Measurements from ENCODE around the gene DMRTC2.

The DMRTC2 gene

DNA sequence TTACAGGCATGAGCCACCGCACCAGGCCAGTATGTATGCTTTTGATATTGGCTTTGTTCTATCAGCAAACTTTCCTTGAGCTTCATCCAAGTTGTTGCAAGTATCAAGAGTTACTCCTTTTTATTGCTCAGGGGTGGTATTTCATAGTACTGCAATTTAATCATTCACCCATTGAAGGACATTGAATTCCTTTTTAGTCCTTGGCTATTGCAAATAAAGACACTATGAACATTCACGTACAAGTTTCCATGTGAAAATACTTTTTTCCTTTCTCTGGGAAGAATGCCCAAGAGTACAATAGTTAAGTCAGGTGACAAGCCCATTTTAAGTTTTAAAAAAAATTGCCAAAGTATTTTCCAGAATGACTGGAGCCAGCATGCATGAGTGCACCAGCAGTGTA is 28.1 kb upstream of the DMRTC2 start:
- Histone ChIP-seq H3K9ac (no peak overlapping the region), H3K4me2 (ENCODE audit: low read length) (no peak overlapping the region), H3K27ac (no peak overlapping the region), H3K79me2 (no peaks in the 10 kb centered on the region), H3K4me3 (ENCODE audit: low read depth, low read length) (no peak overlapping the region), H3K4me1 (no peaks in the 10 kb centered on the region), H3K36me3 (ENCODE audit: control insufficient read depth, insufficient read depth, low read length) (no peaks in the 10 kb centered on the region), H2AFZ (no peak overlapping the region), H3K27me3 (ENCODE audit: control insufficient read depth, insufficient read depth, low read length) (no peaks in the 10 kb centered on the region), H3K9me3 (ENCODE audit: control insufficient read depth, low read length) (no peaks in the 10 kb centered on the region)
- TF ChIP-seq CTCF (IDR thresholded peaks at IDR 0.05): no peak

DNA sequence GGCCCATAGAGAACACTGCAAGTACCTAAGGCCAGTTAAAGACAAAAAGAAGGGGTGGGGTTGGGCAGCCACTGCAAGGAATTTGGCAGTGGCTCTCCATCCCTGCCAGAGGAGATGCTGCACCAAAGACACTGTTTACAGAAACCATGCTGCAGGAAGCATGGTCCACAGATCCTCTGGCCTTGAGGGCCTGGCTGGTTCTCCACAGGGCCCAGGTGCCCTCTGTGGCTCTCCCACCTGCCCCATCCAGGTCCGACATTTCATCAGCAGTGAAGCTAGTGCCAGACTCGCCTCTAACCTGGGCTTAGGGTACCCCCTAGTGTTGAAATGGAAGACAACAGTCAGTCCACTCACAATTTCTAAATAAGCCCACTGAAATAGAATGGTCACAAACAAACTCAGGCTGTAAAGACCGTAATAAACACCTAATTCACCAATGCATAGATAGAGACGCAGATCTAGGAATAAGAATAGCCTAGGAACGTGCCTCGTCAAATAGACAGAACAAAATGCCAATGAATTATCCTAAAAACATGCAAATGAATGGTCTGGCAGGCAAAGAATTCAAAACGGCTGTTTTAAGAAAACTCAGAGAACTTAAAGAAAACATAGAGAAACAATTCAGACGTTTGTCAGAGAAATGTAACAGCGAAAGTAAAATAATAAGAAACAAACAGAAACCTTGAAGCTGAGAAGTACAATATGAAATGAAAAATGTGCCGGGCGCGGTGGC is 23.7 kb upstream of the DMRTC2 start:
- Histone ChIP-seq H3K79me2 (no peaks in the 10 kb centered on the region), H3K27me3 (ENCODE audit: control insufficient read depth, insufficient read depth, low read length) (no peaks in the 10 kb centered on the region), H2AFZ (peak overlapping the region; percentile 1), H3K27ac (no peak overlapping the region), H3K36me3 (ENCODE audit: control insufficient read depth, insufficient read depth, low read length) (no peaks in the 10 kb centered on the region), H3K9ac (no peak overlapping the region), H3K9me3 (ENCODE audit: control insufficient read depth, low read length) (no peaks in the 10 kb centered on the region), H3K4me1 (no peaks in the 10 kb centered on the region), H3K4me2 (ENCODE audit: low read length) (no peak overlapping the region), H3K4me3 (ENCODE audit: low read depth, low read length) (no peak overlapping the region)
- TF ChIP-seq CTCF (IDR thresholded peaks at IDR 0.05): peak; percentile 74

GRCh38 chr19:41837981-41838708 is 6.7 kb upstream of the DMRTC2 start:
- Histone ChIP-seq H3K4me3 (ENCODE audit: low read depth, low read length) (no peak overlapping the region), H3K9ac (no peak overlapping the region), H3K9me3 (ENCODE audit: control insufficient read depth, low read length) (no peaks in the 10 kb centered on the region), H3K27ac (no peak overlapping the region), H3K4me1 (no peaks in the 10 kb centered on the region), H3K79me2 (no peaks in the 10 kb centered on the region), H3K36me3 (ENCODE audit: control insufficient read depth, insufficient read depth, low read length) (no peaks in the 10 kb centered on the region), H3K27me3 (ENCODE audit: control insufficient read depth, insufficient read depth, low read length) (no peaks in the 10 kb centered on the region), H3K4me2 (ENCODE audit: low read length) (no peak overlapping the region), H2AFZ (no peak overlapping the region)
- no peak for TF ChIP-seq CTCF (IDR thresholded peaks at IDR 0.05)

DNA sequence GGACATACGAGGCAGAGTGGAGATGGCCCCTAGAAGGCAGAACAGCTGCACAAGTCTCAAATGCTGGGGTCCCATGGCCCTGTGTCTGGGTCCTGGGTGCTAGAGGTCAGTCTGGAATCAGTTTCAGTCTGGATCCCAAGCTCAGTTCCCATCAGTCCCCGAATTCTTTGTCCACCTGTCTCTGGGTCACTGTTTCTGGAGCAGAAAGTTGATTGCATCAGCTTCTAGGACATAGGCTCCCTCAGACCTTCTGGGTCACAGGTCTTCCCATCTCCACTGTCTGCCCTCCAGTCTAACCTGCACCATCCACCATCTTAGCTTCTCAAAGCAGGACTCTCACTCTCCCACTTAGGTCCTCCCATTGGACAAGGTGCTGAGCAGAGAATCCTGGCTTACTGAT is 5.6 kb upstream of the DMRTC2 start:
- Histone ChIP-seq H3K9ac (no peak overlapping the region), H3K36me3 (ENCODE audit: control insufficient read depth, insufficient read depth, low read length) (no peaks in the 10 kb centered on the region), H3K4me3 (ENCODE audit: low read depth, low read length) (no peak overlapping the region), H3K9me3 (ENCODE audit: control insufficient read depth, low read length) (no peaks in the 10 kb centered on the region), H3K4me1 (no peaks in the 10 kb centered on the region), H3K4me2 (ENCODE audit: low read length) (no peak overlapping the region), H3K27me3 (ENCODE audit: control insufficient read depth, insufficient read depth, low read length) (no peaks in the 10 kb centered on the region), H3K27ac (no peak overlapping the region), H2AFZ (no peak overlapping the region), H3K79me2 (no peaks in the 10 kb centered on the region)
- no peak for TF ChIP-seq CTCF (IDR thresholded peaks at IDR 0.05)

Measured in parathyroid adenoma (tissue), 2 donors.